GM20431 (cell line): ENCODE data around the gene TTC12.

Experiments used
- in situ Hi-C: fragments of 300-500 bp; cut with MseI, MboI; formaldehyde crosslinking; loops from one replicate; pipeline ENCODE4 v1.15.0; 2020; ENCODE audit warnings: low sequenced_read_pairs; ENCODE audit not compliant: unreplicated experiment

The TTC12 gene

GRCh38 chr11:113394919-113395318 lies 80.5 kb downstream of the TTC12 start:
- in situ Hi-C loops = no loop called here

- in situ Hi-C loops = no loop called here
These were observed 81.5 kb downstream of the TTC12 start for GRCh38 chr11:113395782-113396336.

- in situ Hi-C loops = no loop called here
These were observed 82.3 kb downstream of the TTC12 start for GRCh38 chr11:113396690-113397089.

- in situ Hi-C loops = no loop called here
These were observed 82.8 kb downstream of the TTC12 start for GRCh38 chr11:113397212-113397611.

- in situ Hi-C loops = no loop called here
These were observed 83.4 kb downstream of the TTC12 start for GRCh38 chr11:113397821-113398220.

- in situ Hi-C loops = no loop called here
These were observed 84.5 kb downstream of the TTC12 start for GRCh38 chr11:113398669-113399430.

- in situ Hi-C loops = no loop called here
These were observed 86.3 kb downstream of the TTC12 start for GRCh38 chr11:113400631-113401230.

GRCh38 chr11:113401718-113402117 lies 87.3 kb downstream of the TTC12 start:
- in situ Hi-C loops = no loop called here

- in situ Hi-C loops = no loop called here
These were observed 90.6 kb downstream of the TTC12 start for GRCh38 chr11:113404859-113405430.

GRCh38 chr11:113405724-113406478 lies 91.5 kb downstream of the TTC12 start:
- in situ Hi-C loops = no loop called here

GRCh38 chr11:113407163-113407562 lies 92.8 kb downstream of the TTC12 start:
- in situ Hi-C loops = no loop called here

GRCh38 chr11:113408206-113408605 lies 93.8 kb downstream of the TTC12 start:
- in situ Hi-C loops = no loop called here

- in situ Hi-C loops = no loop called here
These were observed 94.5 kb downstream of the TTC12 start for GRCh38 chr11:113408887-113409286.

- in situ Hi-C loops = no loop called here
These were observed 95.1 kb downstream of the TTC12 start for GRCh38 chr11:113409526-113409925.

GRCh38 chr11:113410414-113411135 lies 96.2 kb downstream of the TTC12 start:
- in situ Hi-C loops = no loop called here

- in situ Hi-C loops = no loop called here
These were observed 97.2 kb downstream of the TTC12 start for GRCh38 chr11:113411536-113411935.

GRCh38 chr11:113412675-113413074 lies 98.3 kb downstream of the TTC12 start:
- in situ Hi-C loops = no loop called here

GRCh38 chr11:113415343-113415742 lies 101.0 kb downstream of the TTC12 start:
- in situ Hi-C loops = no loop called here
